HG02852 (cell line): ENCODE data around the gene GTF2F2.

Source experiments
- ATAC-seq: cut with Tn5 transposase; IDR thresholded peaks from one replicate; pipeline ENCODE4 v1.9.1; 2021; ENCODE audit warnings: mild to moderate bottlenecking, moderate library complexity; ENCODE audit not compliant: unreplicated experiment

The GTF2F2 gene

GRCh38 chr13:45120967-45121831 is 889 bp downstream of the GTF2F2 start:
- peak; percentile 13 for ATAC-seq

- no peak for ATAC-seq
These were observed 2.6 kb downstream of the GTF2F2 start for GRCh38 chr13:45122941-45123340.

GRCh38 chr13:45132369-45133064 is 12.2 kb downstream of the GTF2F2 start:
- peak; percentile 95 for ATAC-seq

- no peak for ATAC-seq
These were observed 13.2 kb downstream of the GTF2F2 start for GRCh38 chr13:45133396-45134118.

- ATAC-seq = no peak
These were observed 16.6 kb downstream of the GTF2F2 start for GRCh38 chr13:45136741-45137504.

- no peak for ATAC-seq
These were observed 17.2 kb downstream of the GTF2F2 start for GRCh38 chr13:45137526-45137925.

- no peak for ATAC-seq
These were observed 18.0 kb downstream of the GTF2F2 start for GRCh38 chr13:45138282-45138681.

GRCh38 chr13:45141369-45141768 is 21.1 kb downstream of the GTF2F2 start:
- ATAC-seq = no peak

- ATAC-seq = no peak
These were observed 22.4 kb downstream of the GTF2F2 start for GRCh38 chr13:45142440-45143345.

- no peak for ATAC-seq
These were observed 23.0 kb downstream of the GTF2F2 start for GRCh38 chr13:45143346-45143751.

- no peak for ATAC-seq
These were observed 29.7 kb downstream of the GTF2F2 start for GRCh38 chr13:45149964-45150363.

GRCh38 chr13:45156565-45157361 is 36.5 kb downstream of the GTF2F2 start:
- ATAC-seq = no peak

GRCh38 chr13:45162194-45162593 is 41.9 kb downstream of the GTF2F2 start:
- no peak for ATAC-seq

- ATAC-seq = no peak
These were observed 42.5 kb downstream of the GTF2F2 start for GRCh38 chr13:45162821-45163220.

- no peak for ATAC-seq
These were observed 46.5 kb downstream of the GTF2F2 start for GRCh38 chr13:45166858-45167257.

- ATAC-seq = no peak
These were observed 47.6 kb downstream of the GTF2F2 start for GRCh38 chr13:45167611-45168554.

- no peak for ATAC-seq
These were observed 48.2 kb downstream of the GTF2F2 start for GRCh38 chr13:45168555-45168930.

- ATAC-seq = no peak
These were observed 54.2 kb downstream of the GTF2F2 start for GRCh38 chr13:45174478-45174877.
